Hematopoietic multipotent progenitor cell treated with erythropoietin and hydrocortisone succinate and interleukin-3 and kit ligand, for 8 days (in vitro differentiated cells): ENCODE results near the gene NHSL2.
A peak's percentile ranks its signal among the peaks of the same experiment; 100 is the strongest.

Source experiments
- DNase-seq: peaks from one replicate; pipeline ENCODE4 v3.0.0-alpha.2; 2015

NHSL2 gene

DNA sequence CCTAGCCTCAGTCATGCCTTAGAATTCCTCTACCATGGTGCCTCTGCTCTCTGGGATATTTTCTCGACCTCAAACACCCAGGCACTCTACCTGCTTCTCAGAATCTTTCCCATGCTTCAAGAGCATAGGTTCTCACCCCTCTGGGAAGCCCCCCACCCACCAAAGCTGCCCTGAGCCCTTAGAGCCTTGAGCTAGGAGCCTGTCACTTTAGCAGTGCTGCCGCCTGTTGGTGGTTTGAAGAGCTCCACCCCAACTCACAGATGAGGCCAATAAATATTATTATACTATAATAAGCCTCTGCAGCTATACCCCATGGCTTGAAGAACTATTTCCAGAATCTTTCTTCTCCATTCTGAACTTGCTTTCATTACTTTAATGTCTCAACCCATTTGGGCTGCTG lies 111.3 kb downstream of the NHSL2 start:
- DNase-seq = peak; percentile 39

DNA sequence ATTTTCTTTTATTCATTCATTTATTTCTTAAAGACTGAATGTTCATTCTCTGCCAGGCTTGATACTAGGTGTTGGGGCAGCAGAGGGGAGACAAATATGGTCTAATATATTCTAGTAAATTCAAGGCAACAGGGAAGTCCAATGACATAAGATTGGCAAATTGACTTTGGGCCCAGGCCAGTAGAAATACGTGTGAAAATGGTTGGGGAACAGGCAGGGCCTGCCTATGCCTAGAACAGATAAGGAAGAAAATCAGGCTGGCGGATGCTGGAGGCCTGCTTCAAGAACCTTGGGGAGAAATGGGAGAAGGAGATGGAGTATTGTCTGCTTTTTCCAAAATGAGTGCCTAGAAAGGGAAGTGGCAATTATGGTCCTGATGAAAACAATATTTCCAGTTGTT lies 112.4 kb downstream of the NHSL2 start:
- DNase-seq = no peak

DNA sequence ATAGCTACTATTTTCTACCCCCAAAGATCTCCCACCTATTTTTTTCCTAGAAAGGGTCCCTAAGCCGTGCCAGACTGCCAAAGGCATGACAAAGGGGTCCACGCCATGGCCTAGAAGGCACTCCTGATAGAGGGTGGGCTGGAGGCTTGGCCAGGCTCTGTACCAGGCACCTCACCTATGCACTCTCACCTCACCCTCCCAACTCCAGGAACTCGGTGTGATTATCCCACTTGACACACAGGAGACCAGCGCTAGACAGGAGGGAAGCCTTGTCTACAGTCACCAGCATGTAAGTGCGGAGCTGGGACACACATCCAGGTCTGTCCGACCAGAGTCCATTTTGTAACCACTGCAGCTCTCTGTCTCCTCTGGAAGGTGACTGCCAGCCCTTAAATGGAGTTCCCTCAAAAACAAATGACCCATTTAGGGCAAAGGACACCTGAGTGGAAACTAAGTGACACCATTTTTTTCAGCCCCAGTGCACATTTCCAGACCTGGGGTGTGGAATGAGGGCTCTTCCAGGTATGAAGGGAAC lies 114.7 kb downstream of the NHSL2 start:
- no peak for DNase-seq

DNA sequence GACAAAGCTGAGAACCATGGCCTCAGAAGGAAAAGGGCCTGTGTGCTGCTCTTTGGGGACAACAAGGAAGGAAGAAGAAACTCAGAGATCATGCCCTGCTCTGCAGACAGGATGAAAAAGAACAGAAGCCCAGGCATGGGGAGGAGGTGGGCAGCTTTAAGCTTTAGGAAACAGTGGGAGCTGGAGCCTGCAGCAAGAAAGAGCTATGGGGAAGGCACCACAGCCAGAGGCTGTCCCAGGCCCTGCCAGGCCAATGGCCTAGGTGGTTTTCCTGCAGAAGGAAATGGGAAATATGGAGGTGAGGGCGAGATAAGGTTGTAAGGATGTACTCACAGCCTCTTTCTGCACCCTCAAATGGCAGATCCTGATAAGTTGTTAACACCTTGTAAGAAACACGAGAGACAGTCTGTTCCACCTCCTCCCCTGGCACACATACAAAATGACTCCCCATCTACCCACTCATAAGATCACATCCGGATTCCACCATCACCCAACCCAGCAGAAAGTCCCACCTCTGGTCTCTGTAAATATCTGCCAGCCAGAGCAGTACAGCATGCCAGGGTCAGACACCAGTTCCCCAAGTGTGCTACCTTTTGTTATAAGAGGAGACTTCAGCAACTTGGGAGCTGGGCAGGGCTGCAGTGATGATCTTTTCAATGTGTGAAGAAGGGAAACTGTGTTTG lies 115.8 kb downstream of the NHSL2 start:
- DNase-seq = no peak

DNA sequence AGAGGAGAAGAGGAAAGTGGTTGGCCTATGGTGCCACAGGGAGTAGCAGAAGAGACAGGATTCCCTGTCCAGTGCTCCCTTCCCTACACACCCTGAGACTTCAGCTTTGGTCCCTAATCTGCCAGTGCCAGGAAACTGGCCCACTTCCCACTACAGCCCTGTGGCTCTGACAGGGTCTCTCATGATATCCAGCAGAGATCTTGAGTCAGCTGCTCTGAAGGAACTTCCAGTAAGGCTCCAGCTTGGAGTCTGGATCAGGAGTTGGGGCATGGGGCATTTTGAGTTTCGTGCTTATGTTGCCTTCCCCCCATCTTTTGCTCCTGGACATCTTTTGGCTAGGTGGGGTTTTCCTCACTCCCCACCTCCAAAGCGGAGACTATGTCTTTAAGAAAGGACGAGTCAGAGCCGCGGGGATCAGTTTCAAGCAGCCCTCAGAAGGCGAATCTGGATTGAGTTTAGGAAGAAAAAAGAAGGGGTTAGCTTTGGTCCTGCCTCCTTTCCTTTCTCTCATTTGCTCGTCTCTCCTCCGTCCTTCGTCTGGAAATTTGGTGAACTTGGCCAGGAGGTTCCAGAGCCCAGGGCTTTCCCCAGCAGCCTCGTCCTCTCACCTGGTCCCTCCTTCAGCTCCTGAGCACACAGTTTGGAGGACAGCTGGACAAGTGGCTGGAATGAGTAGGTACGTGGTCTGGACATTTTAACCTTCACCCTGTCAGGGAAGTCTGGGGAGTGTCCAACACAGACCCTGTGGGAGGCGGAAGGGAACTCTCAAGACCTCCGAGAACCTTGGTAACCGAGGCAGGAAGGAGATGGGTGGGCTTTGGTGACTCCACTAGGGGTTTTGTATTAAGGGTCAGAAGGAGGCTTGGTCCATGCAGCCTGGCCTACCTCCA lies 116.6 kb downstream of the NHSL2 start:
- no peak for DNase-seq

DNA sequence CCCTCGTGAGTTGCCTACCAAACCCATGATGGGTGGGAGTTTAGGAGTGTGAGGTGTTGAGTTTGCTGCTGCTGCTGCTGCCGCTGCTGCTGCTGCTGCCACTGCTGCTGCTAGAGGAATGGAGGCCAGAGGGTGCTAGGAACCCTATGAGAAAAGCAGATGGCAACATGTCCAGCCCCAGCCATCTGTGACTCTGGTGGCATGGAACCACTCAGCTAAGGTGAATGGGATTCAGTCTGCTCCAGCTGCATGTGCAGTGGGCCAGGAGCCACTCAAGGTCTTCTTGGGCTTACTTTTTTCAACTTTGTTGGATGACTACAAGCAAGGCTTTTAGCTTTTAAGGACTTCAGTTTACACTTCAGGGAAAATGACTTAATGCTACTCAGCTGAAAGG lies 117.3 kb downstream of the NHSL2 start:
- no peak for DNase-seq

DNA sequence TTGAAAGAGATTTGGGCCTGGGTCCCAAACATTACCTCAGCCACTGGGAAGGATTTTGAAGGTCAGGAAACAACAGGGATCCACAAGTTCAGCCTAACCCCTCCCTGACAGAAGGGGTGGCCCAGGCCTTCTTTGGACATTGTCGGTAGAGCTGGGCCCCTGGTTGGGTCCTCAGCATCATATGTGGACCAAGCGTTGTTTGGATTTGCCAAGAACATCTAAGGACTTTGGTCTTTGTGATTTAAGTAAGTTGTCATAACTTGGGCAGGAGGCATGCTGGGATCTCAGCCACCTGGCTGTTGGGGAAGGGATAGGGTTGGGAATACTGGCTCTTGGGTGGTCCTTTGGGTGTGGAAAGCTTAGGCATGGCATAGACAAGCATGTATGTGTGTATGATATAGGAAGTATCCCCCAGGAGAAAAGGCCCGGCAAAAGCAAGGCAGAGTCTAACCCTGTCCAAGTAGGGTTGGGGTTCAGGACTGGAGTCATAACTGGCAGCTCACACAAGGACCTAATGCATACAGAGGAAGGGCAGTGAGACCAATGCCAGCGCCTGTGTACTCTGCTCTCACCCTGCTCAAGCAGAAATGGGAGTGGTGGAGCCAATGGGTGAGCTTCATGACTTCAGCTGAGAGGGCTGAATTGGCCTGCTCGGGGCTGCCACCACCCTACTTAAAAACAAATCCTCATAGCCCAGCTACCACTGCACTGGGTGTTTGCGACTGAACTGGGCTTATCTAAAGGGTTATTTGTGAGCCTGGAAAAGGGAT lies 118.2 kb downstream of the NHSL2 start:
- DNase-seq = no peak

DNA sequence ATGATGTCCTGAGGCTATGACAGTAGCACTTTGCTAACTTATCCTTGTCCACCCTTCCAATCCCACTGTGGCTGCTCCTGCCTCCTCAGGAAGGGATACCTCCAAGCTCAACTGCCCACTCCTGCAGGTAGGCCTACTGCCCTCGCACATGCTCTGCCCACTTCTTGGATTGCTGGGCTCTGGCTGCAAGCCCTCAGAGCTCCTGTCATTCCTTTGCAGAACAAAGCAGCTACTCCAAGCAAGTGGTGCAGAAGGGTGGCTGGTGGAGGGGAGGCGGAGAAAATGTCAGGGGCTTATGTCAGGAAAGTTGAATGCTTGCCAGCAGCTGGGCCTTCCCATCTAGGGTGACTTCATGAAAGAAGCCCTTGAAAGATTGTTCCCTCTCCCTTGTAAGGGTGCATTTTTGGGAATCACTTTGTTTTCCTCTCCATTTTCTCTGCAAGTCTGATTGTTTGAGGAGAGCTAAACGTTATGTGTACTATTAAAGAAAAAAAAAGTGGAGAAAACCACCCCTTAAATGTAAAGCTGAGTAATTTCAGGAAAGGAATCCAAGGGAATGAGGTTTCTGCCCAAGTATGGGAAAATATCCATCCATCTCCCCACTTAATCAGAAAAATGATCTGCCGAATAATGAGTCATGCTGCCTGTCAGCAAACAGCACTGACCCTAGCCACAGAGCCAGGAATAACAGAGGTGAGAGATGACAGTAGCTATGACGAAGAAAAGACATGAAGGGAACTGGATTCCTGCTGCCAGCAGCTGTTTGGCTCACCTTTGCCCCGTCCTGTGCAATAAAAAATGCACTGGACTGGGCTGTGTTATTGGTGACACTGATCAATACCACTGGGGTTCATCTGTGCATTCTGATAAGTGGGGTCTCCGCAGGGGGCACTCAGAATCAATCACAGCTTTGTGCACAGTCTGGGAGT lies 119.1 kb downstream of the NHSL2 start:
- DNase-seq = no peak

DNA sequence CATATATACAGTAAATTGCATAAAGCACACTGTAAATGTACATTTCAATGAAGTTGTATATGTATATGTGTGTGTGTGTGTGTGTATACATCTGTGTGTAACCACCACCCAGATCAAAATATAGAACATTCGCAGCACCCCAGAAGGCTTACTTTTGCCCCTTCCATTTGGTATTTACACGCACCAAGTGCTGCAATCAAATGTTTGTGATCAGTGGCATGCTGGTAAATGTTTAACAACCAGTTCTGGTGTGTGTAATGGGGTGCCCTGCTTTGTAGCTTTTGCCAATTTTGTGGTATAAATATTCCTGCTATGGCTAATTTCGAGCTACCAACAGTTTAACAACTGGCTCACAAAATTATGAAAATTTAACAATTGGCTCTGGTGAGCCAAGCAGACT lies 119.8 kb downstream of the NHSL2 start:
- no peak for DNase-seq

DNA sequence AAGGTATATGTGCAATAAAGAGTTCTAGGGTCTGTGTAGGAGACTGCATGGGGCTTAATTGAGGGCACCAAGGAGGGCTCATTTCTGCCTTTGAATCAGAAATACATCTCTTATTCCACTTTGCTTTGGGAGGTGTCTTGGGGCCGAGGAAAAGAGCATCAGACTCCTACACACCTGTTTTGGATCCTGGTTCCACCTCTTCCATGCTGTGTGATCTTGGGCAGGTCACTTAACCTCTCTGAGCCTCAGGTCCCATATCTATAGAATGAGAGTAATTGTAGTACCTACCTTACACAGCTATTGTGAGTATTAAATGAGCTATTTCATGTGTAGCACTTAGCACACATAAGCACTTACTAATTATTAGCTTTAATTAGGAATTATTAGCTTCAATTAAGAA lies 120.5 kb downstream of the NHSL2 start:
- no peak for DNase-seq

DNA sequence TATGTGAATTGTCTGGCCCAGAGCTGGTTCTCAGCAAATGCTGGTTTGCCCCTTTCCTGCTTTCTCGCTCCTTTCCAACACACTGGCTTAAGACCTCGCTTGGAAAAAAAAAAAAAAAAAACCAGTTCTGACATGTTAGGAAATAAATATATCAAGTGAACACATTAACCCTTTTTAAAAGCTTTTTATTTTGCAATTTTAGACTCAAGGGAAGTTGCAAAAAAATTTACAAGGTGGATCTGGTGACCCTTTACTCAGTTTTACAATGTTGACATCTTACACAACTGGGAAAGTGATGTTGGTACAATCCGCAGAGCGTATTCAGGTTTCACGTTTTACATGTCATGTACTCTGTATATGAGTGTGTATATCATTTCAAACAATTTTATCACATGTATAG lies 121.0 kb downstream of the NHSL2 start:
- DNase-seq = no peak

DNA sequence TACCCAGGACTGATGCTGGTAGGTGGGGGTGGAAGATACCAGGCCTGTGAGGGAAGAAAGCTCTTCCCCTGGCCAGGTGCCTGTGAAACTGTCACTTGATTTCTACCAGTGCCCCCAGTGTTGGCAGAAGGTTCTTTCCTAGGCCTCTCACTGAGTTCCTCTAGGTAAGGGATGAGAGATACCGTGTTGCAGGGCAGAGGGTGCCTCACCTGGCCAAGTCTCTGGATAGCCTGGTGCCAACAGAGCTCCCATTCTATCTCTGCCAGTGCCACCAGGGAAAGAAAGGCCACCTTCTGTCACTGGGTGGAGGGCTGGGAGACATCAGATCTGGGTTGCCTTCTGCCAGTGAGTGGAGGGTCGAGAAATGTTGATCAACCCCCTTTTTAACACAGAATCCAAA lies 127.0 kb downstream of the NHSL2 start:
- DNase-seq = no peak

DNA sequence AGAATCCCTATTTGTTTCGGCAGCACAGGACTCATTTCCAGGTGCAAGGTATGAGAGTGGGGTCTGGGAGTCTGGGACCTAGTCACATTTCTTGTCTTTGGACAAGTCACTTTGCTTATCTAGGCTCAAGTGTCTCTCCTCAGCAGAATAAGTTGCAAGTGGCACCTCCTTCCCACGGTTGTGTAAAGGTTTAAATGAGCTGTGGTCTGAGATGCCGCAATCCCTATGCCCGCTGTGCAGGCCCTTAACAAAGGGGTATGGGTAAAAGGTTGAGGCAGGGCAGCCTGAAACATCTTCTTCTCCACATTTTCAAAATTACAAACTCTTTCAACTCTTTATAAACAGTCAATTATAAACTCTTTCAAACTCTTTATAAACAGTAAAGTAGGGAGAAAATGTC lies 127.4 kb downstream of the NHSL2 start:
- DNase-seq = no peak

DNA sequence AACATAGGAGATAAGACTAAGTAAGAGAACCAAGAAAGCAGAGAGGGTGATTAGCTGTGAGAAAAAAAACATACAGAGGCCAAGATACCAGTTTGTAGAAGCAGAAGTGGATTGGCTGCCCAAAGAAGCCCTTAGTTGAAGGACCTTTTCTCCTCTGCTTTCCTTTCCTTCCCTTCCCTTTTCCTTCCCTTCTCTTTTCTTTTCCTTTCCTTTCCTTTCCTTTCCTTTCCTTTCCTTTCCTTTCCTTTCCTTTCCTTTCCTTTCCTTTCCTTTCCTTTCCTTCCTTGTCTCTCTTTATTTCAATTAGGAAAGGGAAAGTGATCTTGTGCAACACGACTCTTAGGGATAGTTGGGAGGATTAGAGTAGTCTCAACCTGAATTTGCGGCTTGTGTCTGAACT lies 128.2 kb downstream of the NHSL2 start:
- DNase-seq = no peak

DNA sequence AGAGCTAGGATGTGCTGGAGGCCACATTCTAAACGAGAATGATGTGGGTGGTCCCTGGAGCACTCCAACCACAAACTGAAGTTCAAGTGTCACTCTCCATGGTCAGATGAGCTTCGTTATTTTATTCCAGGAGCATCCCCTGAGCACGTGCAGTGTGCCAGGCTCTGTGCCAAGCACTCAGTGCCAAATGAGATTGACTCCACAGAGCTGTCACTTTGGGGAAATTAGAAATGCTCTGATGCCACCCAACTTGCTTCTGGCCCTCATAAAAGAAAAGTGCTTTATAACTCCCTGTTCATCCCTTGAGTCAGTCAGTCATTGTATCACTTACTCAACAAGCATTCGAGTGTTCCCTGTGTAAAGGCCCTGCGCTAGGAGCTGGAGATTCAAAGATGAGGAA lies 129.9 kb downstream of the NHSL2 start:
- no peak for DNase-seq

DNA sequence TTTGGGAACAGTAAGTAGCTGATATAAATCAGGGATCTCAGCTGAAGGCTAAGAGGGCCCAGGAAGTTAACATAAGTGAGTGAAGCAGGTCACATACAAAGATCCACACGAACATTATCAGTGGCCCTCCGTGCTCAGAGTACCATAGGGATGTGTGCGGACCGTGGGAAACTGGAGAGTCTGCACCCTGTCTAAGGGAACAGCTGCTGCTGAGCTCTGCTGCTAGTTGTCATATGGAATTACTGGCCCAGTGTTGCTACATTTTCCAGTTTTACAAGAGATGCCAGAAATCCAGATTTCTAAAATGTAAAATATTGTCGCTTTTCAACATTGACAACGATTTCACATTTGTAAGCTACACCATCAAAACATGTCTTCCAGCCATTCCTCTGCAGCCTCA lies 130.5 kb downstream of the NHSL2 start:
- no peak for DNase-seq

DNA sequence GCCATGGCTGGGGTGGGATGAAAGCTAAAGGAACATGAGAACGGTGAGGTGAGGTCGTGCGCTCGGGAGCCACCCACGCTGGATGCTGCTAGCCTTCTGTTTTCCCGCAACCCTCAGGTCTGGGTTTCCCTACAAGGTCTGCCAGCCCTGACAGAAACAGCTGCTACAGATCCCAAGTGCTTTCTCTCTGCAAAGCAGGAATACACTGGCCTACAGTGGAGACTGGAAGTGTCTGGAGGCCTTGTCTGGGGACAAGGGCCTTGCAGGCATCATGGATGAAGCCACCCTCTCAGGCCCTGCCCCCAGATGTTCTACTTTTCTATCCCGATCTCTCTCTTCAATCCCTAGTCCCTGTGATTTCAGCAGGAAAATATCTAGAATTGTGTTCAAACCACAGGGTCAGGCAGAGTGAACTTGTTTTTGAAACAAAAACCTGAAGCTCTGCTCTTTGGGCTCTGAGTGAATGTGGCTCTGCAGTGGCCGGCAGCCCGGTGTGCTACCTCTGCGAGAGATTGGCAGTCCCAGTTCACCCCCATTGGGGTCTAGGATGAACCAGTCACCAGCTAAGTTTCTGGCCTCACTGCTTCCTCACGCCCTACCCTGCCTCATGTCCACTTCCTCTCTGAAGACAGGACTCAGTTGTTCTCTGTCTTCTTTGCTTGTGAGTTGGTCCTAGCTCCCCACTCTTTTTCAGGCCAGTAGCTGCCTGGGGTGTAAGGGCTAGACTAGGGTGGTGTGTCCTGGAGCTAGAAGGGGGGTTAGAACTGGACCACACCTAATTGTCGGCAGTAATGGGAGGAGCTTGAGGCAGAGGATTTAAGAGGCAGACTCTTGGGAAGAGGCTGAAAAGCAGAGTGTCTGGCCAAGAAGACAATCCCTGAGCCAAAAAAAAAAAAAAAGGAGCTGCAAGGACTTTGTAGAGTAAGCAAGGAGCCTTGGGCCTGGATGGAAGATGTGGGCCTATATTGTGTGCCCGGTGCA lies 131.5 kb downstream of the NHSL2 start:
- no peak for DNase-seq

DNA sequence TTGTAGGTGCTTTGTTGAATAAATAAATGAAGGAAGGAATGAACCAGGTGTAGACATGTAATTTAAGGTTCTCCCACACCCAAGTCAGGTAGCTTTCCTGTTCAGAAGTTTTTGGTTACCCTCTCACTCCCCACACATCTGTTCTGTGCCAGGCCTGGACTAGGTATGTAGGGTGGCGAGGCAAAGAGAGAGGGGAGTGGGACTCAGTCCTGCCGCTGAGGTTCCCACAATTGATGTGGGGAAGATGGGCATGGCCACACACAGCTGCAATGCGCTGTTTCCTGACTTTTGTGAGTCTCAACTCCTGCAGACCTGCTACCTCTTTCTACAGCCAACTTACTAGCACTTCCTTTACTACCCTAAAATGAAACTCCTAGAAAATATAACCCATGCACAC lies 132.2 kb downstream of the NHSL2 start:
- DNase-seq = no peak

DNA sequence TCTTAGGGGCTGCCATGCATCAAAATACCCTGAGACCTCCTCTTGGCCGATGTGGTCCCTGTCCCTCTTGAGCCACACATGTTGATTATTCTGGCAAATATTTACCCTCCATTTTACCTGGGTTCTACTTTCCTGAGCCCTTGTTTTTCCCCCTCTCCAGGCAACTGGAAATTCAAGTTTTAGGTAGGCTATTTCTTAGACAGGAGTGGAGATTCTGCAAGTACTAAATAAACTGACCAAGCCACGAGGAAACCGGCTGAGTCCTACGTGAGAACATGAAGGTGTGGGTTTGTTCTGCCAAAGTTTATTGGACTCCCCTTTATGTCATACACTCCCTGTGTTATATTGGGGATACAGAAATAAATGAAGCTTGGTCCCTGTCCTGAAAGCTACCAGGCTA lies 133.0 kb downstream of the NHSL2 start:
- DNase-seq = no peak

DNA sequence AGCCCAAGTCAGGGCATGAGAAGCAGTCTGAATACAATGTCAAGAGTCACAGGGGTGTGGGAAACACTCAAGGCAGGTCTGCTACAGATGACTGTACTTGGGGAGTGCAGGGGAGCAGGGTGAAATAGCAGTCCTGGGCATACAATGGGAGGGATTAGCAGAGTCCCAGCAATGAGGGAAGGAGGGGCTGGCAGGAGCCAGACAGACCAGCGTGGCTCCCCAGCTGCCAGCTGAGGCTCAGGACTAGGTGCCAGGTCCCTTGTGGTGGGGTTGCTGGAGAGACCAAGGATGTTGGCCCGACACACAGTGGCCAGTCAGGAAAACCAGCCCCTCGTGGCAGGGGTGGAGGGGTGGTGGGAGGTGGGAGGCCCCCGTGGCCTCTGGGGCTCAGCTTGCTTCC lies 134.5 kb downstream of the NHSL2 start:
- DNase-seq = no peak
